A204.1 (cell line): Measurements from ENCODE around the gene ADNP.

Experiments used
- FAIRE-seq: peaks from 2 replicates; lab custom pipeline; 2012; peaks lifted over from hg19 to GRCh38; lab: Jason Lieb, UNC

Gene ADNP

GRCh38 chr20:50932016-50932485 lies 814 bp upstream of the ADNP start:
- no peak for FAIRE-seq

- no peak for FAIRE-seq
These were observed 296 bp downstream of the ADNP start for GRCh38 chr20:50930976-50931305.

GRCh38 chr20:50930139-50930975 lies 880 bp downstream of the ADNP start:
- FAIRE-seq: no peak

- peak; percentile 46 for FAIRE-seq
These were observed 1.7 kb downstream of the ADNP start for GRCh38 chr20:50929299-50930138.

- no peak for FAIRE-seq
These were observed 2.8 kb downstream of the ADNP start for GRCh38 chr20:50928469-50928868.

GRCh38 chr20:50926530-50926929 lies 4.7 kb downstream of the ADNP start:
- no peak for FAIRE-seq

GRCh38 chr20:50924261-50924920 lies 6.8 kb downstream of the ADNP start:
- no peak for FAIRE-seq

- no peak for FAIRE-seq
These were observed 9.3 kb downstream of the ADNP start for GRCh38 chr20:50921803-50922501.

- no peak for FAIRE-seq
These were observed 10.2 kb downstream of the ADNP start for GRCh38 chr20:50920997-50921396.

- no peak for FAIRE-seq
These were observed 11.7 kb downstream of the ADNP start for GRCh38 chr20:50919567-50919966.

- FAIRE-seq: no peak
These were observed 12.8 kb downstream of the ADNP start for GRCh38 chr20:50918403-50918802.

- FAIRE-seq: no peak
These were observed 14.3 kb downstream of the ADNP start for GRCh38 chr20:50916934-50917333.

- no peak for FAIRE-seq
These were observed 15.0 kb downstream of the ADNP start for GRCh38 chr20:50916257-50916656.

GRCh38 chr20:50915424-50915823 lies 15.8 kb downstream of the ADNP start:
- no peak for FAIRE-seq

- no peak for FAIRE-seq
These were observed 17.4 kb downstream of the ADNP start for GRCh38 chr20:50913690-50914375.

- FAIRE-seq: no peak
These were observed 19.5 kb downstream of the ADNP start for GRCh38 chr20:50911716-50912115.

- FAIRE-seq: no peak
These were observed 20.2 kb downstream of the ADNP start for GRCh38 chr20:50911030-50911429.

- FAIRE-seq: no peak
These were observed 21.8 kb downstream of the ADNP start for GRCh38 chr20:50909413-50909812.

- FAIRE-seq: no peak
These were observed 27.1 kb downstream of the ADNP start for GRCh38 chr20:50904067-50904570.

- no peak for FAIRE-seq
These were observed 27.7 kb downstream of the ADNP start for GRCh38 chr20:50903353-50904051.

- no peak for FAIRE-seq
These were observed 29.9 kb downstream of the ADNP start for GRCh38 chr20:50901301-50901700.
